HG03565 (cell line): Measurements from ENCODE around the gene FBXL12.
A peak's percentile ranks its signal among the peaks of the same experiment; 100 is the strongest.
"Not testable (repeated sequence)": the region's sequence is repeated elsewhere in the genome, so short reads cannot be mapped to it uniquely, and the experiment has no call there.

ENCODE experiments used
- ATAC-seq: cut with Tn5 transposase; IDR thresholded peaks from one replicate; pipeline ENCODE4 v1.9.1; 2021; ENCODE audit warnings: mild to moderate bottlenecking, moderate library complexity; ENCODE audit not compliant: unreplicated experiment

FBXL12 gene

DNA sequence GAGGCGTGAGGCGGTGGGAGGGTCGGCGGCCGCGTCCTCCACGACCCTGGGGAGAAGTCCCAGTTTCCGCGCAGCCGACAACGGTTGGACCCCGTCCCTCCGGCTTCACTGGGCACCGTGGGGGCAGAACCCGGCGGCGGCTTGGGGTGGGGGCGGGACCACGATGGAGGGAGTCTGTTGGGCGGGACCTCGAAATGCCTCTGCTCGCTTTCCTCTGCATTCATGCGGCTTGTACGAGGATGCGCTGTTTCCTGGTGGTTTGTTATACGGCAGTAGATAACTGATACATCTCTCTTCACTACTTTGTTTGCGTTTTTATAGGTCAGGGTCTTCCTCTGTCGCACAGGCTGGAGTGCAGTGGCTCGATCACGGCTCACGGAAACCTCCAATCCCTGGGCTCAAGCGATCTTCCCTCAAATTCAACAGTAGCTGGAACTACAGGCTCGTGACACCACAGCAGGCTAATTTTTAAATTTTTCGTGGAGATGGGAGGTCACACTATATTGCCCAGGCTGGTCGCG is 25.7 kb downstream of the FBXL12 start:
- ATAC-seq, result no peak

DNA sequence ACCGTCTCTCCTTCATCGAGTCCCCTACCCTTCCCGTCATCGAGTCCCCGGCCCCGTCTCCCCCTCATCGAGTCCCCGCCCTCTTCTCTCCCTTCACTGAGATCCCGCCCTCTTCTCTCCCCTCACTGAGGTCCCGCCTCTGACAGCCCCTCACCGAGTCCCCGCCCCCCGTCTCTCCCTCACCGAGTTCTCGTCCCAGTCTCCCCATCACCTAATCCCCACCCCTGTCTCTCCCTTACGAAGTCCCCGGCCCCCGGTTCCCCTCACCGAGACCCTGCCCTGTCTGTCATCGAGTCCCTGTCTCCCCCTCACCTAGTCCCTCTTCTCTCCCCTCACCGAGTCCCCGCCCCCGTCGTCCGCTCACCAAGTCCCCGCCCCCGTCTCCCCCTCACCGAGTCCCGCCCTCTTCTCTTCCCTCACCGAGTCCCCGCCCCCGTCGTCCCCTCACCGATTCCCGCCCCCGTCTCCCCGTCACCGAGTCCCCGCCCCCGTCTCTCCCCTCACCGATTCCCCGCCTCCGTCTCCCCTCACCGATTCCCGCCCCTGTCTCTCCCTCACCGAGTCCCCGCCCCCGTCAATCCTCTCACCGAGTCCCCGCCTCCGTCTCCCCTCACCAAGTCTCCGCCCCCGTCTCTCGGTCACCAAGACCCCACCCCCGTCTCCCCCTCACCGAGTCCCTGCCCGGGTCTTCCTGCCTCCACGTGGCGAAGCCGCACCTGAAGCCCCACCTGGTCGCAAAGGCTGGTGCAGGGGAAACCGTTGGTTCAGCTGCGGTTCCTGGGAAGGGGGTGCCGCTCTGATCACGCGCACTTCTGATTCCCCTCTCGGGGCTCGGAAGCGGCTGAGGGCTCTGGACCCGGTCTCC is 26.4 kb downstream of the FBXL12 start:
- ATAC-seq, result no peak

DNA sequence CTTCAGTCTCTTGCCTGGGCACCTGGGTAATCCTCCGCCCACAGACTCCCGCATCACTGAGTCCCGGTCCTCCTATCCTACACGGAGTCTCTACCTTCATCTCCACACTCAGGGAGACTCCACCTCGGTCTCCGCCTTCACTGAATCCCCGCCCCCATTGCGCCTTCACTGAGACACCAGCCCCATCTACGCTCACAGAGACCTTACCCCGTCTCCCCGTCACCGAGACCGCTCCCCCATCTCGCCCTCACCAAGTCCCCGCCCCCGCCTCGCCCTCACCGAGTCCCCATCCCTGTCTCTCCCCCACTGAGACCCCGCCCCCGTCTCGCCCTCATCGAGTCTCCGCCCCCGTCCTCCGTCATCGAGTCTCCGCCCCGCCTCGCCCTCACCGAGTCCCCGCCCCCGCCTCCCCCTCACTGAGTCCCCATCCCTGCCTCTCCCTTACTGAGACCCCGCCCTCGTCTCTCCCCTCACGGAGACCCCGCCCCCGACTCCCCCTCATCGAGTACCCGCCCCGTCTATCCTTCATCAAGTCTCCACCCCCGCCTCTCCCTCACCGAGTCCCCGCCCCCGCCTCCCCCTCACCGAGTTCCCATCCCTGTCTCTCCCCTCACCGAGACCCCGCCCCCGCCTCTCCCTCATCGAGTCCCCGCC is 27.2 kb downstream of the FBXL12 start:
- ATAC-seq, result no peak

DNA sequence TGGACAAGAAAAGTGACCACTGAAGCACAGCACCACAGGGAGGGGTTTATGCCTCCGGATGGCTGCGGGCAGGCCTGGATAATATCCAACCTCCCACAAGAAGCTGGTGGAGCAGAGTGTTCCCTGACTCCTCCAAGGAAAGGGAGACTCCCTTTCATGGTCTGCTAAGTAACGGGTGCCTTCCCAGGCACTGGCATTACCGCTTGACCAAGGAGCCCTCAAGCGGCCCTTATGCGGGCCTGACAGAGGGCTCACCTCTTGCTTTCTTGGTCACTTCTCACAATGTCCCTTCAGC is 27.9 kb downstream of the FBXL12 start:
- not testable (repeated sequence) for ATAC-seq

DNA sequence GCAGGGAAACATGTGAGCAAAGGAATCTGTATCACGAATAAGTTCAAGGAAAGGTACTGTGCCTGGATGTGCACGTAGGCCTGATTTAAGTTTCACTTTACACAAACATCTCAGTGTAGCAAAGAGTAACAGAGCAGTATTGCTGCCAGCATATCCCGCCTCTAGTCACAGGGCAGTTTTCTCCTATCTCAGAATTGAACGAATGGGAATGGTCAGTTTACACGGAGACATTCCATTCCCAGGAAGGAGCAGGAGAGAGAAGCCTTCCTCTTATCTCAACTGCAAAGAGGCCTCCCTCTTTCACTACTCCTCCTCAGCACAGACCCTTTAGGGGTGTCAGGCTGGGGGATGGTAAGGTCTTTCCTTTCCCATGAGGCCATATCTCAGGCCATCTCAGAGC is 29.3 kb downstream of the FBXL12 start:
- not testable (repeated sequence) for ATAC-seq

DNA sequence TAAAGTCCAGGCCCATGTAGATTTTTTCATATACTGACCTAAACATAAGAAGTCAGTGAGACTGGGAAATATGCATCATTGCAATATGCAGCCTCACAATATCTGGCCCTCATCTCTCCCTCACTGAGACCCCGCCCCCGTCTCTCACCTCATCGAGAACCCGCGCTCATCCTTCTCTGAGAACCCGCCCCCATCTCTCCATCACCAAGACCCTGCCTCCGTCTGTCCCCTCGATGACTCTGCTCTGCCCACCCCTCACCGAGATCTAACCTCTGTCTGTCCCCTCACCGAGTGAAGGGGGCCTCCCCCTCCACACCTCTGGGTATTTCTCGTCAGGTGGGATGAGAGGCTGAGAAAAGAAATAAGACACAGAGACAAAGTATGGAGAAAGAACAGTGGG is 29.8 kb downstream of the FBXL12 start:
- no peak for ATAC-seq

DNA sequence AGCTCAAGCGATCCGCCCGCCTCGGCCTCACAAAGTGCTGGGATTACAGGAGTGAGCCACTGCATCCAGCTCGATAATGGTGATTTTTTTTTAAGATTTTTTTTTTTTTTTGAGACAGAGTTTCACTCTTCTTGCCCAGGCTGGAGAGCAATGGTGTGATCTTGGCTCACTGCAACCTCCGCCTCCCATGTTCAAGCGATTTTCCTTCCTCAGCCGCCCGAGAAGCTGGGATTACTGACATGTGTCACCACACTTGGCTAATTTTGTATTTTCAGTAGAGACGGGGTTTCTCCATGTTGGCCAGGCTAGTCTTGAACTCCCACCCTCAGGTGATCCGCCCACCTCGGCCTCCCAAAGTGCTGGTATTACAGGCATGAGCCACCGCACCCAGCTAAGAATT is 30.3 kb downstream of the FBXL12 start:
- not testable (repeated sequence) for ATAC-seq

DNA sequence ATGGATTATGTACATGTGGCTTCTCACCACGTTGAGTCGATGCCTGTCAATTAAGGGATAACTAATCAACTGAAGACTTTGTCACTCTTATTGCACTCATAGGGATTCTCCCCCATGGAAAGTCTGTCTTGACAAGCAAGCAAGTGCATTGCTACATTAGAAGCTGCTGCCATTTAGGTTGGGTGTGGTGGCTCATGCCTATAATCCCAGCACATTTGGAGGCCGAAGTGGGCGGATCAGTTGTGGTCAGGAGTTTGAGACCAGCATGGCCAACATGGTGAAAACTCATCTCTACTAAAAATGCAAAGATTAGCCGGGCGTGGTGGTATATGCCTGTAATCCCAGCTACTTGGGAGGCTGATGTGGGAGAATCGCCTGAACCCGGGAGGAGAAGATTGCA is 32.1 kb downstream of the FBXL12 start:
- ATAC-seq, result no peak

DNA sequence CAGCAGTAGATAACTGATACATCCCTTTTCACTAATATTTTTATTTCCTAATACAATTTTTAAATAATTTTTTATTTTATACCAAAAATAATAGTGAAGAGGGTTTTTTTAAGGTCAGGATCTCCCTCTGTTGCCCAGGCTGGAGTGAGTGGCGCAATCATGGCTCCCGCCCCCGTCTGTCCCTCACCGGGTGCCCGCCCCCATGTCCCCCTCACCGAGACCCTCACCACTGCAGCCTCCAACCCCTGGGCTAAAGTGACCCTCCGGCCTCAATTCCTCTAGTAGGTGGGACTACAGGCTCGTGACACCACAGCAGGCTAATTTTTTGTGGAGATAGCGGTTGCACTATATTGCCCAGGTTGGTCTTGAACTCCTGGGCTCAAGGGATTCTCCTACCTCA is 32.5 kb downstream of the FBXL12 start:
- no peak for ATAC-seq

DNA sequence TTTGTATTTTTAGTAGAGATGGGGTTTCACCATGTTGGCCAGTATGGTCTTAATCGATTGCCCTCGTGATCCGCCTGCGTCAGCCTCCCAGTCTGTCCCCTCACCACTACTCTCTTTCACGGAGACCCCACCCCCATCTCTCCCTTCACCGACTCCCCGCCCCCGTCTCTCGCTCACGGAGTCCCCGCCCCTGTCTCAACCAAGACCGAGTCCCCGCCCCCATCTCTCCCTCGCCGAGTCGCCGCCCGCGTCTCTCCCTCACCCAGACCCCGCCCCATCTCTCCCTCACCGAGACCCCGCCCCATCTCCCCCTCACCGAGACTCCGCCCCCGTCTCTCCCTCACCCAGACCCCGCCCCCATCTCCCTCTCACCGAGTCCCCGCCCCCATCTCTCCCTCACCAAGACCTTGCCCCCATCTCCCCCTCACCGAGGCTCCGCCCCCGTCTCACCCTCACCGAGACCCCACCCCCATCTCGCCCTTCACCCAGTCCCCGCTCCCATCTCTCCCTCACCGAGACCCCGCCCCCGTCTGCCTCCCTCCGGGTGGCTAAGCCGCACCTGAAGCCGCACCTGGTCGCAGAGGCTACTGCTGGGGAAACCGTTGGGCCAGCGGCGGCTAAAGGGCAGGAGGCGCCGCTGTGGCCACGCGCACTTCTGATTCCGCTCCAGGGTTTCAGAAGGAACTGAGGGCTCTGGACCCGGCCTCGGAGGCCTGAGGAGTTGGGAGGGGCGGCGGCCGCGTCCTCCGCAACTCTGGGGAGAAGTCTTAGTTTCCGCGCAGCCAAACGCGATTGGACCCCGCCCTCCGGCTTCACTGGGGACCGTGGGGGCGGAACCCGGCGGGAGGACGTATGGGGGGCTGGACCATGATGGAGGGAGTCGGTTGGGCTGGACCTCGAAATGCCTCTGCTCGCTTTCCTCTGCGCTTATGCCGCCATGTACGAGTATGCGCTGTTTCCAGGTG is 33.2 kb downstream of the FBXL12 start:
- peak; percentile 54 for ATAC-seq

DNA sequence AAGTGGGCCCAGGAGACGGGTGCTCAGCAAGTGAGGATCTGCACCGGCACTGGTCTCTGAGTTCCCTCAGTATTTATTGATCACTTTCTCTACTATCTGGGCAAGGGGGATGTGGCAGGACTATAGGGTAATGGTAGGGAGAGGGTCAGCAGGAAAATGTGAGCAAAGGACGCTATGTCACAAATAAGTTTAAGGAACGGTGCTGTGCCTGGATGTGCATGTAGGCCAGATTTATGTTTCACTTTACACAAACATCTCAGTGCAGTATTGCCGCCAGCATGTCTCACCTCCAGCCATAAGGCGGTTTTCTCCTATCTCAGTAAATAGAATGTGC is 34.7 kb downstream of the FBXL12 start:
- ATAC-seq, result not testable (repeated sequence)

DNA sequence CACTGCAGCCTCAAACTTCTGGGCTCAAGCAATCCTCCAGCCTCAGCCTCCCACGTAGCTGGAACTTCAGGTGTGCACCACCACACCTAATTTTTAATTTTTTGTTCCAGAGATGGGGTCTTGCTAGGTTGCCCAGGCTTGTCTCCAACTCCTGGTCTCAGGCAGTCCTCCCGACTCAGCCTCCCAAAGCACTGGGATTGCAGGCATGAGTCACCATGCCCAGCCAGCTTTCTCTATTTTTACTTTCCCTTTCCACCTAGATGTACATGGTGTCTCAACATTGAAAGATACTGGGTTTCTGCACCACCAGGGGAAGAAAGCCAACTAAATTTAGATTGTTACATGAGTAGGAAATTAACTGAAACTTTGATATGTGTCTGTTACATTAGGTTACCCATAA is 36.5 kb downstream of the FBXL12 start:
- ATAC-seq, result no peak

DNA sequence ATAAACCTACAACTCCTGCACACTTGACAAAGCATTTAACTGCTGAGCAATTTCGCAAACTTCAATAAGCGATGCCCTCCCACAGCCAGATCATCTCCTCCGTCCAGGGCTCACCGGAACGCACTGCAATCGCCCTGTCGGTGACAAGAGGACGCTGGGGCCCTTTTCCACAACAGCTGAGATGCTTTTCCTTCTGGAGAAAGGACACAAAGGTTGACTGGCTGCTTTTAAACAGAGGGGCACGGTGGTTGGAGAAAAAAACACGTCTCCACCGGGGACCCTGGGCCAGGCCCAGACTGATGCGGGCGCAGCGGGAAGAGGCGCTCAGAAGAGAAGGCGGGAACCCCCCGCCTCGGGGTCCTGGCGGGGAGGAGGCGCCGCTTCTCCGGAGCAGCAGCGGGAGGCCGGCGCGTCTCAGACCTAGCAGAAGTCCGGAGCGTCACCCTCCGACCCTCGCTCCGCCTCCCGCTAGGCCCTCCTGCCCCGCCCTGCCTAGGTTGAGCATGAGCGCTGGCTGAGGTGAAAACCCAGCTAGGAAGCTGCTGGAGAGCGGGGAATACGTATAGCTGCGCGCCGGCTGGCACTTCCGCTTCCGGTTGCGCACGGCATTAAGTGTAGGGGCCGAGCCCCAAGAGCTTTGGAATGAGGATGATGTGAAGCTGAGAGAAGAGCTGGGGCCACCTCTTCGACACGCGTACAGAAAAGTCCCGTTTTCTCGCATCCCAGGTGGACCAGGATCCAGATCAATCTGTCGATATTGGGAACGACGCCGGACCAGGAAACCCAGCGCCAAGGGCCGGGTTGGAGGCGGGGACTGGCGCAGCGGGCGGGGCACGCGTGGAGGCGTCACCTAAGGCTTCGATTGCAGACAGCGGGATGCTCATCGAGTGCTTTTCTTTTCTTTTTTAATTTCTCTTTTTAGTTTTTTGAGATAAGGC is 50.4 kb downstream of the FBXL12 start, which contains the start of gene ZNF846:
Gene ZNF846 (minus strand): TSS at position 564 of the 938 bp plus-strand sequence. CDS start 3,788 bp downstream, outside the sequence.
- ATAC-seq, result peak; percentile 98
